PC-3 (cell line): ENCODE measurements around the gene OR10Z1. TPM values are rescaled to one million over a fixed set of nuclear protein-coding genes. Genes with fewer than 3 reads are reported as not detected.

Experiments
- ATAC-seq: fragments of 200-7000 bp; cut with Tn5 transposase; 2 replicates; pipeline ENCODE4 v1.9.1; 2020; ENCODE audit warnings: mild to moderate bottlenecking, moderate library complexity
- BruUV-seq: library from RNA; stranded (reverse); fragments of 400-500 nt; replicated peaks from 2 replicates; lab custom pipeline; 2021; lab: Mats Ljungman, UMichigan
- CTCF ChIA-PET: fragments of 300-600 bp; sonication (Branson Sonifier 250); formaldehyde crosslinking; loops from one replicate; lab custom pipeline; 2022; ENCODE audit warnings: antibody characterized with exemption; lab: Charles Lee
- POLR2A ChIA-PET: fragments of 300-600 bp; sonication (Branson Sonifier 250); formaldehyde crosslinking; loops from one replicate; lab custom pipeline; 2022; ENCODE audit warnings: antibody characterized with exemption; ENCODE audit not compliant: unreplicated experiment; lab: Charles Lee
- DNase-seq: peaks from one replicate; pipeline ENCODE4 v3.0.0-alpha.2; 2015
- H2AFZ ChIP-seq: fragments of 300-600 bp; sonication (generic); 2 replicates; pipeline ENCODE4 v1.6.0; 2016; ENCODE audit warnings: antibody characterized with exemption, low read length
- H3F3A ChIP-seq: fragments of 300-600 bp; sonication (generic); one replicate; pipeline ENCODE4 v1.6.0; 2017; ENCODE audit warnings: antibody characterized with exemption, low read length, control low read depth, mild to moderate bottlenecking; ENCODE audit not compliant: unreplicated experiment
- H3K27ac ChIP-seq: fragments of 300-600 bp; sonication (generic); 2 replicates; pipeline ENCODE4 v1.5.1; 2016; ENCODE audit warnings: mild to moderate bottlenecking, low read length
- H3K27me3 ChIP-seq: fragments of 300-600 bp; sonication (generic); 2 replicates; pipeline ENCODE4 v1.6.1; 2016; ENCODE audit warnings: low read length, mixed read lengths
- H3K36me3 ChIP-seq: fragments of 300-600 bp; sonication (generic); 2 replicates; pipeline ENCODE4 v1.6.1; 2016; ENCODE audit warnings: low read depth, mixed run types, low read length, mixed read lengths
- H3K4me1 ChIP-seq: fragments of 300-600 bp; sonication (generic); 2 replicates; pipeline ENCODE4 v1.5.1; 2016; ENCODE audit warnings: low read length; ENCODE audit not compliant: insufficient read depth
- H3K4me2 ChIP-seq: fragments of 300-600 bp; sonication (generic); 2 replicates; pipeline ENCODE4 v1.6.0; 2016; ENCODE audit warnings: low read length
- H3K4me3 ChIP-seq: fragments of 300-600 bp; sonication (generic); 2 replicates; pipeline ENCODE4 v1.5.1; 2016; ENCODE audit warnings: mild to moderate bottlenecking, low read length, mixed read lengths
- H3K79me2 ChIP-seq: fragments of 300-600 bp; sonication (generic); 2 replicates; pipeline ENCODE4 v1.6.1; 2017; ENCODE audit warnings: low read length, mixed read lengths
- H3K9ac ChIP-seq: fragments of 300-600 bp; sonication (generic); 2 replicates; pipeline ENCODE4 v1.6.0; 2016; ENCODE audit warnings: mild to moderate bottlenecking, low read length
- H3K9me2 ChIP-seq: fragments of 300-600 bp; sonication (generic); replicated peaks from 2 replicates; pipeline ENCODE4 v1.6.1; 2016; ENCODE audit warnings: mixed run types, low read length, mixed read lengths
- H3K9me3 ChIP-seq: fragments of 300-600 bp; sonication (generic); 2 replicates; pipeline ENCODE4 v1.6.1; 2016; ENCODE audit warnings: low read length, mixed read lengths
- H4K20me1 ChIP-seq: fragments of 300-600 bp; sonication (generic); 2 replicates; pipeline ENCODE4 v1.6.1; 2016; ENCODE audit warnings: low read length, mixed read lengths
- EZH2 ChIP-seq: fragments of 300-600 bp; sonication (generic); IDR thresholded peaks from one replicate; pipeline ENCODE4 v1.6.1; 2017; ENCODE audit warnings: antibody characterized with exemption, mild to moderate bottlenecking, low read length; ENCODE audit not compliant: unreplicated experiment
- EZH2phosphoT487 ChIP-seq: fragments of 300-600 bp; sonication (generic); IDR thresholded peaks from 2 replicates; pipeline ENCODE4 v1.6.1; 2018; ENCODE audit warnings: mild to moderate bottlenecking, antibody characterized with exemption, low read length, borderline replicate concordance
- intact Hi-C: fragments of 100-400 bp; cut with micrococcal nuclease; formaldehyde crosslinking; loops from 2 replicates; pipeline ENCODE4 v1.9.0; 2023
- total RNA-seq: library from RNA; depleted of rRNA; stranded (reverse); fragments of >200 nt; gene quantifications from 2 replicates; pipeline ENCODE4 v1.2.3, GENCODE V29; 2014
- TF ChIP-seq, protein P1 (sequence below): fragments of 300-600 bp; sonication (generic); conservative IDR thresholded peaks from 2 replicates; pipeline ENCODE4 v1.5.1; 2017; ENCODE audit warnings: antibody characterized with exemption, low read depth, mild to moderate bottlenecking, low read length

OR10Z1 gene
- total RNA-seq, 1 experiment from 2014 or later: not detected

GRCh38 chr1:158611916-158612315 lies 6.8 kb downstream of the OR10Z1 start:
- intact Hi-C loops: no loop called here
- Histone ChIP-seq H3F3A (no peaks in the 10 kb centered on the region), H3K36me3 (no peaks in the 10 kb centered on the region), H3K79me2 (no peaks in the 10 kb centered on the region), H3K4me3 (no peak overlapping the region), H3K9me2 (no peaks in the 10 kb centered on the region), H3K27ac (no peak overlapping the region), H3K27me3 (no peaks in the 10 kb centered on the region), H4K20me1 (no peaks in the 10 kb centered on the region), H3K4me2 (no peak overlapping the region), H3K4me1 (no peaks in the 10 kb centered on the region), H3K9me3 (no peaks in the 10 kb centered on the region; the same call in 1 of the 2 replicates), H2AFZ (no peak overlapping the region), H3K9ac (no peak overlapping the region)
- no peak for ATAC-seq
- BruUV-seq: no TSS peak
- CTCF ChIA-PET: no interaction called here
- DNase-seq: no peak
- POLR2A ChIA-PET: no interaction called here
- TF ChIP-seq EZH2 (no peak), EZH2phosphoT487 (no peak)
- TF ChIP-seq, protein P1, sequence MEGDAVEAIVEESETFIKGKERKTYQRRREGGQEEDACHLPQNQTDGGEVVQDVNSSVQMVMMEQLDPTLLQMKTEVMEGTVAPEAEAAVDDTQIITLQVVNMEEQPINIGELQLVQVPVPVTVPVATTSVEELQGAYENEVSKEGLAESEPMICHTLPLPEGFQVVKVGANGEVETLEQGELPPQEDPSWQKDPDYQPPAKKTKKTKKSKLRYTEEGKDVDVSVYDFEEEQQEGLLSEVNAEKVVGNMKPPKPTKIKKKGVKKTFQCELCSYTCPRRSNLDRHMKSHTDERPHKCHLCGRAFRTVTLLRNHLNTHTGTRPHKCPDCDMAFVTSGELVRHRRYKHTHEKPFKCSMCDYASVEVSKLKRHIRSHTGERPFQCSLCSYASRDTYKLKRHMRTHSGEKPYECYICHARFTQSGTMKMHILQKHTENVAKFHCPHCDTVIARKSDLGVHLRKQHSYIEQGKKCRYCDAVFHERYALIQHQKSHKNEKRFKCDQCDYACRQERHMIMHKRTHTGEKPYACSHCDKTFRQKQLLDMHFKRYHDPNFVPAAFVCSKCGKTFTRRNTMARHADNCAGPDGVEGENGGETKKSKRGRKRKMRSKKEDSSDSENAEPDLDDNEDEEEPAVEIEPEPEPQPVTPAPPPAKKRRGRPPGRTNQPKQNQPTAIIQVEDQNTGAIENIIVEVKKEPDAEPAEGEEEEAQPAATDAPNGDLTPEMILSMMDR: no peak

- POLR2A ChIA-PET: no interaction called here
Observed at GRCh38 chr1:158613764-158614163, 8.7 kb downstream of the OR10Z1 start.

GRCh38 chr1:158638146-158638545 lies 33.1 kb downstream of the OR10Z1 start:
- Histone ChIP-seq H3K36me3 (no peaks in the 10 kb centered on the region), H3K27me3 (no peaks in the 10 kb centered on the region; the same call in 1 of the 2 replicates), H2AFZ (no peak overlapping the region), H3K27ac (no peak overlapping the region), H3K4me1 (no peaks in the 10 kb centered on the region), H4K20me1 (no peaks in the 10 kb centered on the region), H3K4me3 (no peak overlapping the region), H3F3A (no peaks in the 10 kb centered on the region), H3K9me2 (no peaks in the 10 kb centered on the region), H3K4me2 (no peak overlapping the region), H3K79me2 (no peaks in the 10 kb centered on the region), H3K9me3 (no peaks in the 10 kb centered on the region), H3K9ac (no peak overlapping the region)
- POLR2A ChIA-PET: no interaction called here
- CTCF ChIA-PET: no interaction called here
- intact Hi-C loops: no loop called here
- no peak for DNase-seq
- BruUV-seq: no TSS peak
- TF ChIP-seq, protein P1: no peak
- TF ChIP-seq EZH2phosphoT487 (no peak), EZH2 (no peak)
- no peak for ATAC-seq

More at GRCh38 chr1:158613764-158614163, 8.7 kb downstream of the OR10Z1 start:
- Histone ChIP-seq H3K4me1 (no peaks in the 10 kb centered on the region), H2AFZ (no peak overlapping the region), H3K9me2 (no peaks in the 10 kb centered on the region), H3K27me3 (no peaks in the 10 kb centered on the region), H3K9ac (no peak overlapping the region), H3K4me3 (no peak overlapping the region), H3K4me2 (no peak overlapping the region), H3K36me3 (no peaks in the 10 kb centered on the region), H3K79me2 (no peaks in the 10 kb centered on the region), H3F3A (no peaks in the 10 kb centered on the region), H4K20me1 (no peaks in the 10 kb centered on the region), H3K9me3 (no peaks in the 10 kb centered on the region; the same call in 1 of the 2 replicates), H3K27ac (no peak overlapping the region)
- CTCF ChIA-PET: no interaction called here
- BruUV-seq: no TSS peak
- TF ChIP-seq EZH2phosphoT487: no peak
- no peak for TF ChIP-seq EZH2
- TF ChIP-seq, protein P1: no peak
- ATAC-seq (no peak), DNase-seq (no peak)
- intact Hi-C loops: no loop called here
